ENCODE data around the gene S100A3.

Gene S100A3

GRCh38 chr1:153545067-153546055, 3.7 kb downstream of the S100A3 start, which contains the start of gene S100A4:
Gene S100A4, minus strand, starts transcription at chr1:153545806. Its CDS starts 1,012 bp downstream, at chr1:153544794.
- FAIRE-seq = no peak

DNA sequence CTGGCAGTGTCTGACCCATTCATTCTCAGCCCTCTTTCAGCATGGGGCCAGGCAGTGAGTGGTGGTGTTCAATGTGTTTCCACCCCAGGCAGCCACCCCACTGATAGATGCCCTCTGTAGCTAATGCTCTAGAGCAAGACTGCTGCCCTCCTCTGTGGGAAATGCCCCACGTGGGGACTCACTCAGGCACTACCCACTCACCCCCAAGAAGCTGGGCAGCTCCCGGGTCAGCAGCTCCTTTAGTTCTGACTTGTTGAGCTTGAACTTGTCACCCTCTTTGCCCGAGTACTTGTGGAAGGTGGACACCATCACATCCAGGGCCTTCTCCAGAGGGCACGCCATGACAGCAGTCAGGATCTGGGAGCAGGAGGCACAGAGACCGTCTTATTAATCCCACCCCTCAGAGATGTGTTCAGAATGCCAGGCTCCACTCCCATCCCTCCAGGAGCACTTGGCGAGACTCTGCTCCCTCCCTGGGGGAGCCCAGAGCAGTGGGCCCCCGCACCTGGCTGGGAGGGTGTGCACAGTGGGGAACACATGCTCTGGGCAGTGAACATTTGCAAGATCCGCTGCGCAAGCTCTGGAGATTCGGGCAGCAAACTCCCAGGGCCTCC, 4.5 kb downstream of the S100A3 start:
- FAIRE-seq = no peak
- TF ChIP-seq TAF1 (IDR thresholded peaks at IDR 0.05; ENCODE audit: borderline replicate concordance, low read depth, low read length) (no peak), POLR2A (IDR thresholded peaks at IDR 0.05; ENCODE audit: low read depth, low read length) (no peak), POLR2AphosphoS5 (IDR thresholded peaks at IDR 0.05; ENCODE audit: low read depth, low read length) (no peak)
- DNase-seq (ENCODE audit: insufficient read length) = no peak

More at GRCh38 chr1:153545067-153546055, 3.7 kb downstream of the S100A3 start, which contains the start of gene S100A4:
- DNase-seq (ENCODE audit: insufficient read length) = peak; percentile 61
- TF ChIP-seq POLR2AphosphoS5 (IDR thresholded peaks at IDR 0.05; ENCODE audit: low read depth, low read length) (no peak), POLR2A (IDR thresholded peaks at IDR 0.05; ENCODE audit: low read depth, low read length) (no peak), TAF1 (IDR thresholded peaks at IDR 0.05; ENCODE audit: borderline replicate concordance, low read depth, low read length) (no peak)

DNA sequence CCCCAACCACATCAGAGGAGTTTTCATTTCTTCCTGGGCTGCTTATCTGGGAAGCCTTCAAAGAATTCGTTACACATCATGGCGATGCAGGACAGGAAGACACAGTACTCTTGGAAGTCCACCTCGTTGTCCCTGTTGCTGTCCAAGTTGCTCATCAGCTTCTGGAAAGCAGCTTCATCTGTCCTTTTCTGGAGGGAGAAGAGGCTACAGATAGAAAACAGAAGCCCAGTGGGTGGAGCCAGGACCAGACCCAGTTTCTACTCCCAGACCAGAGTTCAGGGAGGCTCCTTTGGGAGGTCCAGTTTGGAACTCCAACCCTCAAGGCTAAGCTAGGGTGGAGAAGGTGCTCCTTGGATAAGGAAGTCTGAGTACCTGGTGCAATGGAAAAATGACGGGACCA, 5.3 kb downstream of the S100A3 start:
- TF ChIP-seq POLR2A (IDR thresholded peaks at IDR 0.05; ENCODE audit: low read depth, low read length) (no peak), POLR2AphosphoS5 (IDR thresholded peaks at IDR 0.05; ENCODE audit: low read depth, low read length) (no peak), TAF1 (IDR thresholded peaks at IDR 0.05; ENCODE audit: borderline replicate concordance, low read depth, low read length) (no peak)
- DNase-seq (ENCODE audit: insufficient read length) (no peak), FAIRE-seq (no peak)

GRCh38 chr1:153542956-153543711, 5.9 kb downstream of the S100A3 start:
- FAIRE-seq = no peak
- TF ChIP-seq TAF1 (IDR thresholded peaks at IDR 0.05; ENCODE audit: borderline replicate concordance, low read depth, low read length) = no peak
- TF ChIP-seq POLR2A (IDR thresholded peaks at IDR 0.05; ENCODE audit: low read depth, low read length) = no peak
- TF ChIP-seq POLR2AphosphoS5 (IDR thresholded peaks at IDR 0.05; ENCODE audit: low read depth, low read length) = no peak

GRCh38 chr1:153541641-153542590, 7.1 kb downstream of the S100A3 start:
- DNase-seq (ENCODE audit: insufficient read length) (no peak), FAIRE-seq (no peak)
- TF ChIP-seq POLR2AphosphoS5 (IDR thresholded peaks at IDR 0.05; ENCODE audit: low read depth, low read length) = no peak
- TF ChIP-seq POLR2A (IDR thresholded peaks at IDR 0.05; ENCODE audit: low read depth, low read length) = no peak
- no peak for TF ChIP-seq TAF1 (IDR thresholded peaks at IDR 0.05; ENCODE audit: borderline replicate concordance, low read depth, low read length)

More at GRCh38 chr1:153542956-153543711, 5.9 kb downstream of the S100A3 start:
- no peak for DNase-seq (ENCODE audit: insufficient read length)

DNA sequence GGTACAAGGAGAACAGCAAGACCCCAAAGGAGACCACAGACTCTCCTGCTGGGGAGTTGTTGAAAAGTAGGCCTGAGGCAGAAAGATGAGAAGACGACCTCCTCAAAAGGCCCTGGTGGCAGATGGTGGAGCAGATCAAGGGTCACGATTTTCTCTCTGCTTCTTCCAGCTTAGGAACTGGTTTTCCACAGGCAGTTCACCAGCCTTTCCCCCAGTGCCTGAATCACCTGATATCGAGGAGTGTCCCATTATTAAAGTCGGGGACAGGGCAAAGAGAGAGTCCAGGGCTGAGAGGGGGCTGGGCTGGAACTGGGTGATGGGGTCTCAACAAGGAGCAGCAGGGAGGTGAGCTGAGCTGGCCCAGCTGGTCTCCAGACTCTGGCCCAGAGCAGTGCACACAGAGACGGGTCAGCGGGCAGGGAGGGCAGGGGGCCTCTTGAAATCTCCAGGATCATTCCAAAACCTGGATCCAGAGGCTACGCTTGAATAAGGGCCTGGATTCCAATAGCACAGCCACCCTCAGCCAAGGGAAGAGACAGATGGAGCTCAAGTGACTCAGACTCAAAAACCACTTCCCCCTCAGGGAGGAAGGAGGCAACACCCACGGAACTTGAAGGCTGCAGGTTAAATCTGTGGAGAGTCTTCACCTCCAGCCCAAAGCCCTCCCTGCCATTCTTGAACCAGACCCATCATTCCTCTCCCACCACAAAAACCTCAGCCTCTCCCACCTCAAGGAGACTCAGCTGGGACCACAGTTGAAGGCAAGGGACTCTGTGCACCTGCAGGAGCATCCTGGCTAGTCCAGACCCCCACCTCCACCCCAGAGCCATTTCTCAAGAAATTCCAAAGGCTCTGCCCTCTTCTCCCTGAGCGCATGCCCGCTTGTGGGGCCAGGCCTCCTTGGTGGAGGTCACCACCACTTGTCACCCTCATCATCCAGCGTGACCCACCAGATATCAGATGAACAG, 8.4 kb downstream of the S100A3 start, which contains the start of gene S100A5:
TSS of gene S100A5 (minus strand) at position 541 of the 968 bp plus-strand sequence. CDS start 743 bp downstream, outside the sequence.
- TF ChIP-seq TAF1 (IDR thresholded peaks at IDR 0.05; ENCODE audit: borderline replicate concordance, low read depth, low read length) (no peak), POLR2AphosphoS5 (IDR thresholded peaks at IDR 0.05; ENCODE audit: low read depth, low read length) (no peak), POLR2A (IDR thresholded peaks at IDR 0.05; ENCODE audit: low read depth, low read length) (no peak)
- DNase-seq (ENCODE audit: insufficient read length) = no peak

DNA sequence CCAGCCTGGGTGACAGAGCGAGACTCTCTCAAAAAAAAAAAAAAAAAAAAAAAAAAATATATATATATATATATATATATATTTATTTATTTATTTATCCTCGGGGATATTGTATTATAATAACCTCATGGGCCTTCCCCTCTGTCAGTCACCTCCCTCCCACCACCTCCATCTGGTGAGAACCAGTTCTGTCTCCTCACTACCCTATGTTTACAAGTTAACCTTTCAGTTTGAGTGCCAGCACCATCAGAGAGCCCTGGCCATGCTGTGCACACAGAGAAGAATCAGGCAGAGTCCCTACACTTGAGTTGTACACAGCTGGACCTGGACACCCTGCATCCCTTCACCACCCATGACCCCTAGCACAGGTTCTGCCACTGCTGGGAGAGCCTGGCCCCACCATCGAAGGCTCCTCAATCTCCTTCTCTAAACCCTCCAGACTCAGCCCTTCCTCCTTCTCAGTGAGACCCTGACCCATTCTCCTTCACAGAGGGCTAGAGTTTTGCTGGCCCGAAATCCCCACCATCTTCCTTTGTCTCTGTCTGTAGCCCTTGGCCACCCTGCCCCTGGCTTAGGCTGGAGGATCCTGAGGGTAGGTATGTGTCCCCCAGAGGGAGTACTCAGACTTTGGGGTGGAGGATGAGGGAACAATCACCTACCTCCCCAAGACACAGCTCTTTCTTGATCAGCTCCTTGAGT, 9.5 kb downstream of the S100A3 start:
- TF ChIP-seq POLR2AphosphoS5 (IDR thresholded peaks at IDR 0.05; ENCODE audit: low read depth, low read length) (no peak), POLR2A (IDR thresholded peaks at IDR 0.05; ENCODE audit: low read depth, low read length) (no peak), TAF1 (IDR thresholded peaks at IDR 0.05; ENCODE audit: borderline replicate concordance, low read depth, low read length) (no peak)
- DNase-seq (ENCODE audit: insufficient read length) (no peak), FAIRE-seq (no peak)

More for the DNA sequence above, 8.4 kb downstream of the S100A3 start, which contains the start of gene S100A5:
- FAIRE-seq = no peak

DNA sequence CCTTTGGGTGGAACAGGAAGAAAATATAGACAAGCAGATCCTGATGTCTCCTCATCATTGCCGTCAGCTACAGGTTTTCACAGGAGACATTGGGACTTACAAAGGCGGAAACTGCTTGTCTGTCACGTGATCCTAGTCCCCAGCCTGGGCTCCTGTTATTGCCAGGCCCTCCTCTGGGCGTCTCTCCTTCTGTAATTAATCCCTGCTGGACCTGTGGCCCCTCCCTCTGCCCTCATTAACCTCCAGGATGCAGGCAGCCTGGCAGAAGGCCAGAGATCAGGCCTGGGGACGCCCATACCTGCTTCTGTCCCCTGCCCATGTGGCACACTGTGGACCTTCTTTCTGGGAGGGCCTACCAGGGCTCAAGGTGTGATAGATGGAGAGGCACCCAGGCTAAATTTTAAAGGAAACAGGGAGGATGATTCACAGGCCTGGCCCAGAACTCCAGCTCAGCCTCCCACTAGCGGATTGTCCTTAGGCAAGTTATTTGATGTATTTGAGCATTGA, 10.7 kb downstream of the S100A3 start:
- TF ChIP-seq POLR2AphosphoS5 (IDR thresholded peaks at IDR 0.05; ENCODE audit: low read depth, low read length) (no peak), POLR2A (IDR thresholded peaks at IDR 0.05; ENCODE audit: low read depth, low read length) (no peak), TAF1 (IDR thresholded peaks at IDR 0.05; ENCODE audit: borderline replicate concordance, low read depth, low read length) (no peak)
- FAIRE-seq (no peak), DNase-seq (ENCODE audit: insufficient read length) (no peak)

All from GM12892 (cell line).